ENCODE data around the gene LRRC3.

Gene LRRC3

GRCh38 chr21:44442266-44443125 is 12.8 kb upstream of the LRRC3 start:
- TF ChIP-seq ZNF112 (tag by site-specific recombination; IDR thresholded peaks at IDR 0.05) (no peak), ZSCAN23 (tag by site-specific recombination; IDR thresholded peaks at IDR 0.05) (no peak), ZNF549 (tag by site-specific recombination; IDR thresholded peaks at IDR 0.05) (no peak), OVOL3 (tag by site-specific recombination; IDR thresholded peaks at IDR 0.05) (no peak), ZNF2 (tag by site-specific recombination; IDR thresholded peaks at IDR 0.05) (no peak), REST (tag by site-specific recombination; IDR thresholded peaks at IDR 0.05) (no peak), ZNF639 (tag by site-specific recombination; IDR thresholded peaks at IDR 0.05) (no peak), TRIM28 (IDR thresholded peaks at IDR 0.05; ENCODE audit: borderline replicate concordance, low read length) (no peak), ZNF544 (tag by site-specific recombination; IDR thresholded peaks at IDR 0.05) (no peak), ZNF555 (tag by site-specific recombination; conservative IDR thresholded peaks at IDR 0.05) (no peak), KLF17 (tag by site-specific recombination; IDR thresholded peaks at IDR 0.05) (no peak), ZFP69B (tag by site-specific recombination; IDR thresholded peaks at IDR 0.05) (no peak)
- no peaks in the 10 kb centered on the region for H3K9me3 ChIP-seq (ENCODE audit: control insufficient read depth, insufficient read depth, low read depth, low read length)
- H3K4me3 ChIP-seq (ENCODE audit: low read depth, low read length), result no peak overlapping the region
- CTCF ChIA-PET, result interaction anchor here (0.6 to 0.7 kb wide), 2 partner anchors 321 to 564 kb away, joined by 4 to 5 read pairs; no protein-coding TSS in a partner anchor
- POLR2A ChIA-PET, result no interaction called here
- H3K27ac ChIP-seq (ENCODE audit: extremely low read depth, low read depth, low read length), result no peak overlapping the region
- no peaks in the 10 kb centered on the region for H3K36me3 ChIP-seq (ENCODE audit: control insufficient read depth in 2 of 2, insufficient read depth in 1 of 2, low read length in 2 of 2)
- no peaks in the 10 kb centered on the region for H3K4me1 ChIP-seq (ENCODE audit: control insufficient read depth, insufficient read depth, low read length)

GRCh38 chr21:44443291-44443890 is 11.9 kb upstream of the LRRC3 start:
- ChIA-PET CTCF (interaction anchor here (0.7 kb wide), 1 partner anchor 320 kb away, joined by 4 read pairs; no protein-coding TSS in a partner anchor), POLR2A (no interaction called here)
- H3K9me3 ChIP-seq (ENCODE audit: control insufficient read depth, insufficient read depth, low read depth, low read length), result no peaks in the 10 kb centered on the region
- no peaks in the 10 kb centered on the region for H3K4me1 ChIP-seq (ENCODE audit: control insufficient read depth, insufficient read depth, low read length)
- no peak overlapping the region for H3K27ac ChIP-seq (ENCODE audit: extremely low read depth, low read depth, low read length)
- H3K4me3 ChIP-seq (ENCODE audit: low read depth, low read length), result no peak overlapping the region
- no peaks in the 10 kb centered on the region for H3K36me3 ChIP-seq (ENCODE audit: control insufficient read depth in 2 of 2, insufficient read depth in 1 of 2, low read length in 2 of 2)
- TF ChIP-seq KLF10 (tag by site-specific recombination; IDR thresholded peaks at IDR 0.05), result no peak
- TF ChIP-seq ZBTB20 (tag by site-specific recombination; IDR thresholded peaks at IDR 0.05), result no peak
- no peak for TF ChIP-seq ZBTB49 (tag by site-specific recombination; IDR thresholded peaks at IDR 0.05; ENCODE audit: low read depth)
- no peak for TF ChIP-seq ZSCAN23 (tag by site-specific recombination; IDR thresholded peaks at IDR 0.05)
- TF ChIP-seq ZNF521 (tag by site-specific recombination; IDR thresholded peaks at IDR 0.05), result no peak
- TF ChIP-seq ZBTB6 (tag by site-specific recombination; IDR thresholded peaks at IDR 0.05), result no peak
- no peak for TF ChIP-seq KLF16 (tag by site-specific recombination; IDR thresholded peaks at IDR 0.05)
- no peak for TF ChIP-seq ZNF600 (tag by site-specific recombination; IDR thresholded peaks at IDR 0.05)
- no peak for TF ChIP-seq BCL6B (tag by site-specific recombination; IDR thresholded peaks at IDR 0.05)
- TF ChIP-seq KLF1 (tag by site-specific recombination; IDR thresholded peaks at IDR 0.05), result no peak

Measured in HEK293 (cell line).